ENCODE measurements around the gene PARD6A. TPM values are rescaled to one million over a fixed set of nuclear protein-coding genes. Genes with fewer than 3 reads are reported as not detected.

PARD6A gene
- total RNA-seq, 1 experiment from 2014 or later = 6.8 TPM

GRCh38 chr16:67709050-67709449, 48.3 kb downstream of the PARD6A start:
- H3K4me3 ChIP-seq (ENCODE audit: insufficient read depth, low read depth, low read length) = no peak overlapping the region
- no peaks in the 10 kb centered on the region for H3K36me3 ChIP-seq (replicated peaks; ENCODE audit: control insufficient read depth, insufficient read depth, low read length)
- no peak for DNase-seq
- no peaks in the 10 kb centered on the region for H3K27me3 ChIP-seq (ENCODE audit: control insufficient read depth, insufficient read depth, low read length)

DNA sequence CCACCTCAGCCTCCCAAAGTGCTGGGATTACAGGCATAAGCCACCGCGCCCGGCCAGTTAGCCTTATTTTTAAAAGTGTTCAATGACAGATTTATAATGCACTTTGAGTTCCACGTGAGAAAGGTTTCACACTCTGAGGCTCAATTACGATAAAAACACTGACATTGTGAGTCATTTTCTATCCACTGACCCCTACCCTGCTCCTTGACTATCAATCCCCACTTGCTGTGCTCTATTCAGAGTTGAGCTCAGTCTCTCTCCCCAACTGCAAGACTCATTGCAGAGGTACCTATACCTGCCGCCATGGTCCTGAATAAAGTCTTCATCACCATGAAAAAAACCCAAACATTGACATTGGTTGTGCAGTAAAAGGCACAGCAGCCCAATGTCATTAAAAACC, 49.8 kb downstream of the PARD6A start:
- Histone ChIP-seq H3K27me3 (ENCODE audit: control insufficient read depth, insufficient read depth, low read length) (no peaks in the 10 kb centered on the region), H3K36me3 (replicated peaks; ENCODE audit: control insufficient read depth, insufficient read depth, low read length) (no peaks in the 10 kb centered on the region), H3K4me3 (ENCODE audit: insufficient read depth, low read depth, low read length) (no peak overlapping the region)
- DNase-seq = no peak

Other genes with a start within 250 kb of the PARD6A start
- gene ZDHHC1, start 244.5 kb upstream of the PARD6A start, total RNA-seq (2014; rRNA removed; shearing (Covaris generic)) = 8.0 and 10.3 TPM in 2 replicates
- gene HSD11B2, start 229.8 kb upstream of the PARD6A start, total RNA-seq (2014; rRNA removed; shearing (Covaris generic)) = 25.1 and 35.1 TPM in 2 replicates
- 58.4 and 76.9 TPM in 2 replicates for gene ATP6V0D1, start 179.8 kb upstream of the PARD6A start, total RNA-seq (2014; rRNA removed; shearing (Covaris generic))
- 1.1 TPM in 1 of 2 replicates, not detected in the other for gene AGRP, start 177.4 kb upstream of the PARD6A start, total RNA-seq (2014; rRNA removed; shearing (Covaris generic))
- gene RIPOR1, start 132.1 kb upstream of the PARD6A start, total RNA-seq (2014; rRNA removed; shearing (Covaris generic)) = 8.5 and 9.5 TPM in 2 replicates
- gene CTCF, start 98.4 kb upstream of the PARD6A start, total RNA-seq (2014; rRNA removed; shearing (Covaris generic)) = 35.7 and 42.9 TPM in 2 replicates
- 3.6 and 6.4 TPM in 2 replicates for gene CARMIL2, start 15.8 kb upstream of the PARD6A start, total RNA-seq (2014; rRNA removed; shearing (Covaris generic))
- 44.9 and 52.2 TPM in 2 replicates for gene ACD, start 700 bp upstream of the PARD6A start, total RNA-seq (2014; rRNA removed; shearing (Covaris generic))
- gene ENKD1, start 5.8 kb downstream of the PARD6A start, total RNA-seq (2014; rRNA removed; shearing (Covaris generic)) = 7.0 and 12.3 TPM in 2 replicates
- 8.5 and 9.0 TPM in 2 replicates for gene C16orf86, start 5.9 kb downstream of the PARD6A start, total RNA-seq (2014; rRNA removed; shearing (Covaris generic))
- 25.3 and 26.2 TPM in 2 replicates for gene GFOD2, start 58.4 kb downstream of the PARD6A start, total RNA-seq (2014; rRNA removed; shearing (Covaris generic))
- gene RANBP10, start 145.6 kb downstream of the PARD6A start, total RNA-seq (2014; rRNA removed; shearing (Covaris generic)) = 7.2 and 7.3 TPM in 2 replicates
- gene TSNAXIP1, start 145.9 kb downstream of the PARD6A start, total RNA-seq (2014; rRNA removed; shearing (Covaris generic)) = 0.15 and 0.21 TPM in 2 replicates
- gene THAP11, start 181.4 kb downstream of the PARD6A start, total RNA-seq (2014; rRNA removed; shearing (Covaris generic)) = 57.6 and 67.0 TPM in 2 replicates
- 295 and 340 TPM in 2 replicates for gene NUTF2, start 186.0 kb downstream of the PARD6A start, total RNA-seq (2014; rRNA removed; shearing (Covaris generic))
- gene CENPT, start 186.7 kb downstream of the PARD6A start, total RNA-seq (2014; rRNA removed; shearing (Covaris generic)) = 34.9 and 43.7 TPM in 2 replicates
- gene EDC4, start 212.1 kb downstream of the PARD6A start, total RNA-seq (2014; rRNA removed; shearing (Covaris generic)) = 88.0 and 96.6 TPM in 2 replicates
- 5.3 and 7.6 TPM in 2 replicates for gene NRN1L, start 223.9 kb downstream of the PARD6A start, total RNA-seq (2014; rRNA removed; shearing (Covaris generic))
- 18.8 and 20.1 TPM in 2 replicates for gene PSKH1, start 232.3 kb downstream of the PARD6A start, total RNA-seq (2014; rRNA removed; shearing (Covaris generic))

Measured in H7 (cell line).